ENCODE data around the gene ARSI.

Gene ARSI

GRCh38 chr5:150291388-150292385, 11.0 kb downstream of the ARSI start:
- no peak for DNase-seq

DNA sequence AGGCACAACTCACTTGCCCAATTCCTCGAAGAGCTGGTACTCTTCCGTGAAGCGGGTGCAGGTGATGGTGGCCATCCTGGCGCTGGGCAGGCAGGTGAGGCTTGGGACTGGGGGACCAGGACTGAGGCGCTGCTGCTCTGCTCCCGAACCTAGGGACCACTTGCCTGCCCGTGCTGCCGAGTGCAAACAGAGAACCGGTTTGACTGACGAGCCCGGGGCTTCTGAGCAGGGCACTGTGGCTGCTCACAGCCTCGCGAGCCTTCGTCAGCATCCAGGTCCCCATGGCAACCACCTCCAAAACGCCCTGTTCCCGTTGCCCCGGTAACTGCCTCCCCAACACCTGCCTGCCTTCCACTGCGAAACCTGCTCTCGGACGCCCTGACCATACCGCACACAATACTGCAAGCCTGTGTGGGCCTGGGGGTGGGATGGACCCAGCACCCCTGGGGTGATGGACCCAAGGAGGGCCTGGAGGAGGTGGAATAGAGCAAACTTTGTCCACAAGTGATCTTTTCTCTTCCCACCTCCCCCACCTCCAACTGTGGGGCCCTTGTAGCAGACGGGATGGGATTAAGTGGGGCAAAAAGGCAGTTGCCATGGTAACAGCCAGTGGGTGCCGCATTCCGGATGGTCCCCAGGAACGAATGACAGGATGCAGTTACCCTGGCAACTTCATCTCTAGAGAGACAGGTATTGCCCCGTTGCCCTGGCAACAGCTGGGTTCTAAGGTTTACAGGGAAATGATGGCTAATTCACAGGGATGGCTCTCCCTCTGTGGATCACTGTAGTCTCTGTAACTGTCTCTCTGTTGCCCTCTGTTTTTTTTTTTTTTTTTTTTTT, 12.9 kb downstream of the ARSI start, which contains the start of gene CAMK2A:
Gene CAMK2A, minus strand, starts transcription at position 223 of the 840 bp plus-strand sequence. Its CDS starts 148 bp downstream, at position 75.
- peak; percentile 37 for DNase-seq

GRCh38 chr5:150288791-150289190, 13.9 kb downstream of the ARSI start:
- no peak for DNase-seq

- DNase-seq, result no peak
These were observed 14.3 kb downstream of the ARSI start for GRCh38 chr5:150288361-150288760.

GRCh38 chr5:150286820-150287219, 15.9 kb downstream of the ARSI start:
- no peak for DNase-seq

DNA sequence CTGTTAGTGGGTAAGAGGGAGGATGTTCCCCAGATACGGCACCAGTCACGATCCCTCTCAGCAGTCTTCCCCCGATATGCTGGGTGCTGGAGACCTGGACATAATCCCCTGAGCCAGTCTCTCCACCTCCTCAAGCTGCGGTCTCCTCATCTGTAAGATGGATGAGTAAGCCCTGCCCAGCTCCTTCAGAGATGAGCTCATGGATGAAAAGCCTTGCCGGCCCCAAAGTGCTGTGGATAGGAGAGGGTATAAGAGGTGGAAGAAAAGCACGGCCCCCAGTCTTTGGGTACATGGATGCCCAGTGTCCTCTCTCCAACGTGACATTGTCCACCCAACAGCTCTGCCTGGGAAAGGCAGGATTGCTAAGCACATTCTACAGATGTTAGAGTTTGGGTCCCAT, 17.6 kb downstream of the ARSI start:
- no peak for DNase-seq

DNA sequence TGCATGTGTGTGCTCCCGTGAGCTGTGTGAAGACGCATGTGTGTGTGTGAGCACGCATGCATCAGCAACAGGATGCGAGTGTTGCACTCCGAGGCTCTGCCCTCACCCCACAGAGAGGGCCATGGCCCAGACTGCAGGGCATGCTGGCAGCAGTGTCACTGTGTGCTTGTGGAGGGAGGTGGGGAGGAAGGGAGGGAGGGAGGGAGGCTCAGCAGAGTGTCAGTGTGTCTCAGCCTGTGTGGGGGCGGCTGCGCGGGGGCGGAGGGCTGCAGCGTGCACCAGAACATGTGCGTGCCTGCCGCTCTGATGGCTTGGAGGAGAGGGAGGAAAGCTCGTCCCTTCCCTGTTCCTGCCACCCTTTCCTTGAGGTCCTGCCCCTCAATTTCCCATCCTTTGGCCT, 18.4 kb downstream of the ARSI start:
- no peak for DNase-seq

- no peak for DNase-seq
These were observed 18.8 kb downstream of the ARSI start for GRCh38 chr5:150283904-150284303.

DNA sequence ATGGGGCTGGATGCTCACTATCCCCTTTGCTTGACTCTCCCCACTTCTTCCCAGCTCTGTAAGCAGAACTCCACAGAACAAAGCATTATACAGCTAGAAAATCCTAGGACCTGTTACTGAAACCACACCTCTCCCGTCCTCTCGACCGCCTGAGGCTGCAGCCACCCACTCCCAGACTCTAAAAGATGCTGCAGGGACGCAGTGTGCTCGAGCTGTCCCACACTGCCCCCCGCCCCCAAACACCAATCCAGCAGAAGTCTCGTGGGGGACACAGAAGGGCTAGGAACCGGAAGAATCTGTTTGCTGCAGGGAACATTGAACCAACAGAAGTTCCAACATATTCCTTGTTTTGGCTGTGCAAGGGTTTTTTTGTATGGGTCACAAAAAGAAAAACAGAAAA, 20.7 kb downstream of the ARSI start:
- DNase-seq, result no peak

DNA sequence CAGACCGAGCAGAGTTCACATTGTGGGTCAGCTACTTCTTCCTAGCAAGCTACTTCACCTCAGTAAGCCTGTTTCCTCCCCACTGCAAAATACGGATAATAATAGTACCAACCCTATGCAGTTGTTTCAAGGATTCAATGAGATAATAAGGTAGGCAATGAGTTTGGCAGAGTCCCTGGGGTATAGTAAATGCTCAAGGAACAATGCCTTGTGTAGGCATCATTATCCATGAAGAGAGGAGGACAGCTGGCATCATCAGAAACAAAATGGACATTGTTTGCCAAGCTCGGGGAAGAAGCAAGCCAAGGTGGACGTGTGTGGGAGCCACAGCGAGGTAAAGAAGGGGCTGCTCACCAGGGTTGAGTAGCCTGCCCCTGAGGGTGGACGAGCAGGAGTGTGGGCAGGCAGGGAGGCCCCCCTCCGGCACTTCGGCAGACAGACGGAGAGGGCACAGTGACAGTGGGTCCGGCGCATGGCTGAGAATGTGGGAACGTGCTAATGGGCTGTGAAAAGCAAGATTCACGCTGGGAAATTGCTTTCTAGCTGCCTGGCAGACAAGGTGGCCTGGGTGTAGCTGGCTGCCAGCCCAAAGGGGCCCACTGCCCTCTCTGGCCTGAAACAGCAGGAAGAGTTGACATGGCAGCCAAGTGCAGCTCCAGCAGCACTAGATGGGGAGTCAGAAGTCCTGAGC, 23.2 kb downstream of the ARSI start:
- no peak for DNase-seq

- no peak for DNase-seq
These were observed 23.8 kb downstream of the ARSI start for GRCh38 chr5:150278916-150279315.

DNA sequence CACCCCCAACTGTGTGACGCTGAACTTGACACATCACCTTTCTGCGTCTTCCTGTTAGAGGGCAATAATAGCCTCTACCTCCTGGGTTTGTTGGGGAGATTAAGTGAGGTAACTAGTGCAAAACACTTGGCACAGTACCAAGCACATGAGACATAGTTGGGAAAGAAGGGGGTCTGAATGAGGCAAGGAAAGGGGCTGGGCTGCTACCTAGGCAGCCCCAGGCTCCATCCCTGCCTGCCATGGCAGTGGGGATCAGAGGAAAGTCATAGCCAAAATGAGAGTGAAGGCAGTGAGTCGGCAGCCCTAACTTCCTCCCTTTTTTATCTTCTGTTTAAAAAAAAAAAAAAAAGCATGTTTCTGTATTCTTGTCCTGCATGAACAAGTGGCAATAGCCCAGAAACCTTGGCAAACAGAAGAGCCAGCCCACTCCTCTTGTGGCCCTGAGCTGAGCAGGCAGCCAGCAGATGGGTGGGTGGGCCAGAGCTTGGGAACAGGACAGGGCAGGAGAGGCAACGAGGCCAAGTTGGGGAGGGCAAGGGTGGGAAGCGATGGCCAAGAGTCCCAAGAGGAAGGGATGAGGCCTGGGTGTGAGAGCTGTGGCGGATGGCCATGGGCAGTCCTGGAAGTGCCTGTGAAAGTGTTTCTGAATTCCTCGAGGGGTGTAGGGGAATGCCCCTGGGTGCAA, 24.5 kb downstream of the ARSI start:
- no peak for DNase-seq

DNA sequence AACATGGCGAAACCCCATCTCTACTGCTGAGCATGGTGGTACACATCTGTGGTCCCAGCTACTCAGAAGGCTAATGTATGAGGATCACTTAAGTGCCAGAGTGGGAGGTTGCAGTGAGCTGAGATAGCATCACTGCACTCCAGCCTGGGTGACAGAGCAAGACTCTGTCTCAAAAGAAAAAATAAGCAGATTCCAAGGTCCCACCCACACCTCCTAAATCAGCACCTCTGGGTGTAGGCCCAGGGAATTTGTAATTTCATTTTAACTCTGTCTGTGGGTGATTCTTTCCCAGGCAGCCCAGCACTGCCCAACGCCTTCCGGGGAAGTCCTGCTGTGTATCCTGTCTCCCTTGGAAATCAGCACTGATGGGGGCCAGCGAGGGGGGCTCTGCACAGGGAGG, 25.7 kb downstream of the ARSI start:
- no peak for DNase-seq

DNA sequence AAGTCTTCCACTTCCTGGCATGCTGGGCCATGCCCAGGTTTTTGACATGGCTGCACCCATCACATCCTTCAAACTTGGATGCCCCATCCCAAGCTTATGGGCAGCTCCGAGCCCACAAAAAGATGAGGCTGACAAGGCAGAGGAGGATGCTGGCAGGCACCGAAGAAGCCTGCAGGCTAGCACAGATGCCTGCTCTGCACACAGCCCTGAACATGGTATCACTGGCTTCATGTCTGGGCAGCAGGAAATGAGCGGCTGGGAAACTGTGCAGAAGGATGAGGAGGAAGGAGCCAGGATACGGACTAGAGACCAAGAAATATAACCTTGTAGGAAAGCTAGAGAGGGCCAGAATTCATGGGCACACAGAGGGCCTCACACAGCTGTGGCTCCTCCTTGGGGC, 27.9 kb downstream of the ARSI start:
- DNase-seq, result no peak

DNA sequence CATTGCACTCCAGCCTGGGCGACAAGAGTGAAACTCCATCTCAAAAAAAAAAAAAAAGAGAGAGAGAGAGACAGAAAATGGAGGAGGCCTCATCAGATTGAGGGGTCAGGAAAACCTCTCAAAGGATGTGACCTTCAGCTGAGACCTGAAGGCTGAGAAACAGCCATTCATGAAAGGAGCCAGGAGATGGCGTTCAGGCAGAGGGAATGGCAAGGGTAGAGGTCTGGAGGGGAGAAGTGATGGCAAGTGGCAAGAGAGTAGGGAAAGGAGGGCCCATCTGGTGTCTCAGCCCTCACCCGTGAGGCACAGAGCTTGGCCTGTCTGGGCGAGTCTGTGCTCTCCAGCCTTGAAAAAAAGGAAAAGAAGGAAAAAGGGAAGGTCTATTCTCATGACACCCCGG, 30.2 kb downstream of the ARSI start:
- peak; percentile 48 for DNase-seq

DNA sequence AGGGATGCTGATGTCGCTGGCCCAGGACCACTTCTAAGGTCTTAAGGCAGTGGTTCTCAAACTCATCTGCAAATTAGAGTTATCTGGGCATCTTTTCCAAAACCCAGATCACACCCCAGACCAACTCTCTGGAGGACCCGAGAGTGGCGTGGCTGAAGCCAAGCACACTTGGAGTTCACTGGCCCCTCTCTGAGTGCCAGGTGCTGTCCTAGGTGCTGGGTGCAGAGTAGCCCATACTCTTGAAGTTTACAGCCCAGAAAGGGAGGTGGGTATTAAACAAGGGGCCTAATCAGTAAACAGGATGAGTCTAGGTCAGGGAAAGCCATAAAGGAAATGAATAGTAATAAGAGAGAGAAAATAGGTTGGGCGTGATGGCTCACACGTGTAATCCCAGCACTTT, 30.8 kb downstream of the ARSI start:
- no peak for DNase-seq

DNA sequence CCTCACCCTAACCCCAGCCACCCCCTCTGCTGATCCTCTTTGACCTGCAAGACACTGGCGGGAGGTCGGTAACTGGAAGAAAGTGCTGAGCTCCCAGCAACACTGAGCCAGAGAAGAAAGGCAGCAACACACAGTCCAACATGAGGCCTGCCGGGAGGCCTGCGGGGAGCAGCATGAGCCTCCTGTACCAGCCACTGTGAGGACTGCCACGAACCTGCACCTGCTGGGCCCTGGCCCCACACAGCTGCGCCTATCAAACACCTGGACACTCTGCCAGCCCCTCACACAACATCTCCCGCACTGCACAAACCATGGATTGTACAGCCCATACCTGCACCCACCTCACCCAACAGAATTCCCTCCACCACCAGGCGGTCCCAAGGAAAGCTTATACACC, 31.4 kb downstream of the ARSI start:
- DNase-seq, result no peak

DNA sequence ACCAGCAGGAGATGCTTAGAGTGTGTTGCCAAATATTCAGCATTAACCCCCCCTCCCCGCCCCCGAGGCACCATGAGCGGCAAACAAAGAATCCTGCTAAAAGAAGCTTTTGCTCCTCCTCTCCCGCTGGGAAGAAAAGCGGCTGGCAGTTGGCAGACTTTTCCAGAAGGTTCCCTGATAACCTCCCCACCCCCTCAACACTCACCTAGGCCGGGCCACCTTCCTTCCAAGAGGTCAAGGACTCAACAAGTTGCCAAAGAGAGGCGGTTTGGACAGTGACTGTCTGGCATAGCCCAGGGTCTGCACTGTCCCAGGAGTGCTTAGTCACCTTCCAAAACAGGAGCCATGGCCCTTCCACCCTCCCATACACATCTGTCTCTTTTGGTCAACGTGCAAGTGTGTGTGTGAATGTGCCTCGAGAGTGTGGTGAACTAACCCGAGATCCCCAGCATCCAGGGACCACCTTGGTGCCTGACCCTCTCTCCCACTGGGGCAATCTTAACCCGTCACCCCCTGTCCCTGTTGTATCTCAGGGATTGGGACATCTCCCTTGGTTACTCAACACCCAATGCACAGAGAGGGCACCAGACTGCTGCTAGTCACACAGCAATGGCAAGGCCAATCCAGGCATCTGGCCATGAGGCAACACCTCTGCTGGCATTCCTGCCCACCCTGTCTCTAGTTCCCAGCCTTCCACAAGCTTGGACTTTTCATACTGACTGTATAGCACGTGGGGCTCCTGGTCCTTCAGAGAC, 32.0 kb downstream of the ARSI start:
- no peak for DNase-seq

DNA sequence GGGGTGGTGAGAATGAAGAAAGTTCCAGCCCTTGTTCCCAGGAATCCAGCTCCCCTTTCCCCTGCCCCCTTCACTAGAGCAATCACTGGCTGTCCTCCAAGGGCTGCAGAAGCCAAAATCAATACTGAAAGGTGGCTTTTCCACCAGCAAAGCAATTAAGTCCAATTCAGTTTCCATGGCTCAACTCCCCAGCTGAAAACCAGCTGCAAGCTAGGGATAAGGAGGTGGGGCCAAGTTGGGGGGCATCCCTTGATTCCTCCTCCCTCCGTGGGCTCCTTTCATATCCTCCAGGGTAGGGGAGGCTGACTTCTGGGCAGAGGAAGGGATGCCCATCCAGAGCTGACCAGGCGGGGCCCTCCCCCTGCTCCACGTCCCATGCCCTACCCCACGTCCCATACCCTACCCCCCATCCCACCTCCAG, 35.8 kb downstream of the ARSI start:
- no peak for DNase-seq

DNA sequence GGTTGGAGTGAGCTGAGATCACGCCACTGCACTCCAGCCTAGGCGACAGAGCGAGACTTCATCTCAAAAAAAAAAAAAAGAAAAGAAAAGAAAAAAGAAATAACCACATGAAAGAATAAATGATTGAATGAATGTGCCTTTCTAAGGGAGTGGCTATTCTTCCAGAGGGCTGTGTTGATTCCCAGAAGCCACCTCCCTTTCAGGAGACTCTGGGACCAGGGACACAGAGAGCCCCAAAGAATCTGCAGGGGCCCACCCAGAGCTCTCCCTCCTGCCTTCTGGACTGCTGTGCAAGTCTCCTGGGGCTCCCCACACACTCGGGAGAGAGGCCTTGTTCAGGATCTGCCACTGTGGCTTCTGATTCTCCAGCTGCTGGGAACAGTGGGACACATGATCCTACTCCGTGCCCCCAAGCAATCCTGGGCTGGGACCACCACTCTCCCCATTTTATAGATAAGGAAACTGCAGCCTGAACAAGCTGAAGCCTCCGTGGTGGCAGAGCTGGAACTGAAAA, 36.8 kb downstream of the ARSI start:
- DNase-seq, result no peak
